HepG2 (cell line): Measurements from ENCODE around the gene TOR1B. TPM values are rescaled to one million over a fixed set of nuclear protein-coding genes. Genes with fewer than 3 reads are reported as not detected.

Source experiments
- ARNTL ChIP-seq: sonication (generic); formaldehyde crosslinking; IDR thresholded peaks from 2 replicates; pipeline ENCODE4 v1.4.0; 2020; ENCODE audit warnings: mild to moderate bottlenecking, missing genetic modification reagents
- BRCA1 ChIP-seq: sonication (generic); formaldehyde crosslinking; IDR thresholded peaks from 2 replicates; pipeline ENCODE4 v1.4.0; 2020; ENCODE audit warnings: missing genetic modification reagents
- CHD4 ChIP-seq: fragments of 200-600 bp; sonication (generic); IDR thresholded peaks from 2 replicates; pipeline ENCODE4 v1.7.0; 2017; ENCODE audit warnings: mild to moderate bottlenecking, low read length, borderline replicate concordance
- HES4 ChIP-seq: sonication (generic); formaldehyde crosslinking; IDR thresholded peaks from 2 replicates; pipeline ENCODE4 v1.9.0; 2021; ENCODE audit warnings: mild to moderate bottlenecking, missing genetic modification reagents, borderline replicate concordance
- HOXA3 ChIP-seq: sonication (generic); formaldehyde crosslinking; IDR thresholded peaks from 2 replicates; pipeline ENCODE4 v1.5.0; 2020; ENCODE audit warnings: missing genetic modification reagents
- ISL2 ChIP-seq: sonication (generic); formaldehyde crosslinking; IDR thresholded peaks from 2 replicates; pipeline ENCODE4 v1.5.0; 2020; ENCODE audit warnings: missing genetic modification reagents
- KAT7 ChIP-seq: IDR thresholded peaks from 2 replicates; pipeline ENCODE4 v1.6.1; 2018; ENCODE audit warnings: borderline replicate concordance, missing compliant biosample characterization
- KDM5B ChIP-seq: sonication (generic); formaldehyde crosslinking; IDR thresholded peaks from 2 replicates; pipeline ENCODE4 v1.4.0; 2020; ENCODE audit warnings: missing genetic modification reagents, mild to moderate bottlenecking, borderline replicate concordance
- KLF6 ChIP-seq: IDR thresholded peaks from 2 replicates; pipeline ENCODE4 v1.8.0; 2016; ENCODE audit warnings: missing biosample characterization, missing genetic modification reagents
- MTA1 ChIP-seq: sonication (generic); formaldehyde crosslinking; IDR thresholded peaks from 2 replicates; pipeline ENCODE4 v1.4.0; 2020; ENCODE audit warnings: missing genetic modification reagents, mild to moderate bottlenecking, borderline replicate concordance
- NKX3-1 ChIP-seq: sonication (generic); formaldehyde crosslinking; IDR thresholded peaks from 2 replicates; pipeline ENCODE4 v1.5.0; 2020; ENCODE audit warnings: missing genetic modification reagents
- POLR2A ChIP-seq, 2 experiments: IDR thresholded peaks; 2 replicates each; pipeline ENCODE4 v1.6.1; 2011; ENCODE audit warnings: low read depth in 2 of 2, low read length in 2 of 2, mild to moderate bottlenecking in 1 of 2, moderate library complexity in 1 of 2; ENCODE audit not compliant: insufficient read depth in 1 of 2
- RORA ChIP-seq: sonication (generic); formaldehyde crosslinking; IDR thresholded peaks from 2 replicates; pipeline ENCODE4 v1.5.0; 2020; ENCODE audit warnings: mild to moderate bottlenecking, missing genetic modification reagents, moderate library complexity
- SNAPC2 ChIP-seq: sonication (generic); formaldehyde crosslinking; IDR thresholded peaks from 2 replicates; pipeline ENCODE4 v1.8.1; 2022; ENCODE audit warnings: mild to moderate bottlenecking, missing genetic modification reagents
- ZFY ChIP-seq: sonication (generic); formaldehyde crosslinking; IDR thresholded peaks from 2 replicates; pipeline ENCODE4 v1.4.0; 2020; ENCODE audit warnings: missing genetic modification reagents
- ZNF124 ChIP-seq: sonication (generic); formaldehyde crosslinking; IDR thresholded peaks from 2 replicates; pipeline ENCODE4 v1.4.0; 2020; ENCODE audit warnings: missing genetic modification reagents
- ZNF430 ChIP-seq: sonication (generic); formaldehyde crosslinking; IDR thresholded peaks from 2 replicates; pipeline ENCODE4 v1.9.0; 2021; ENCODE audit warnings: mild to moderate bottlenecking, missing genetic modification reagents
- ZNF451 ChIP-seq: sonication (generic); formaldehyde crosslinking; IDR thresholded peaks from 2 replicates; pipeline ENCODE4 v1.5.0; 2020; ENCODE audit warnings: mild to moderate bottlenecking, missing genetic modification reagents
- ZNF501 ChIP-seq: sonication (generic); formaldehyde crosslinking; IDR thresholded peaks from 2 replicates; pipeline ENCODE4 v1.5.1; 2020; ENCODE audit warnings: mild to moderate bottlenecking, moderate library complexity, missing genetic modification reagents
- ZNF792 ChIP-seq: IDR thresholded peaks from 2 replicates; pipeline ENCODE4 v1.6.1; 2016
- ZNF800 ChIP-seq: sonication (generic); formaldehyde crosslinking; IDR thresholded peaks from 2 replicates; pipeline ENCODE4 v1.4.0; 2020; ENCODE audit warnings: missing genetic modification reagents
- ZXDC ChIP-seq: sonication (generic); formaldehyde crosslinking; IDR thresholded peaks from 2 replicates; pipeline ENCODE4 v1.5.0; 2020; ENCODE audit warnings: mild to moderate bottlenecking, missing genetic modification reagents
- polyA plus RNA-seq, 8 experiments: library from polyadenylated mRNA; depleted of rRNA in 3 of 8; stranded (reverse) in 7 of 8; unstranded in 1 of 8; fragments of >200 nt; fragmentation: Illumina TruSeq in 4 of 8; extraction: Trizol in 4 of 8; gene quantifications; 2 replicates each; pipeline versions ENCODE4 v1.2.1 to v1.2.3, GENCODE V29; 2011 to 2016; ENCODE audit warnings: low read depth in 4 of 8, missing spikeins in 1 of 8, mixed read lengths in 1 of 8; ENCODE audit not compliant: insufficient read depth in 1 of 8
- total RNA-seq, 5 experiments: library from RNA; depleted of rRNA; stranded (reverse); fragments of >200 nt; fragmentation: Illumina TruSeq; extraction: Trizol; gene quantifications; 2 replicates each; pipeline ENCODE4 v1.2.3, GENCODE V29; 2016; ENCODE audit warnings: low read depth in 1 of 5

The TOR1B gene
- total and polyA plus RNA-seq, 2 of the 13 experiments (the other 11 are each of a cell fraction or from before 2014, with no cell fraction given), result 18.1 to 21.3 TPM

GRCh38 chr9:129802833-129803675 lies at the start of gene TOR1B (continued):
- TF ChIP-seq KLF6 (0 out of 2 replicates have a peak, but pooled peaks have one; percentile 48), ZNF124 (CRISPR knock-in tag) (no peak), KAT7 (CRISPR knock-in tag) (peak; percentile 74; the same call in 1 of the 2 replicates), ZNF792 (CRISPR knock-in tag) (peak; percentile 60; the same call in 1 of the 2 replicates), ZXDC (CRISPR knock-in tag) (0 out of 2 replicates have a peak, but pooled peaks have one; percentile 30), BRCA1 (CRISPR knock-in tag) (0 out of 2 replicates have a peak, but pooled peaks have one; percentile 60), NKX3-1 (CRISPR knock-in tag) (0 out of 2 replicates have a peak, but pooled peaks have one; percentile 32), ZNF800 (peak; percentile 64; the same call in 1 of the 2 replicates), RORA (CRISPR knock-in tag) (no peak), ARNTL (CRISPR knock-in tag) (0 out of 2 replicates have a peak, but pooled peaks have one; percentile 52), CHD4 (no peak), ZFY (CRISPR knock-in tag) (peak; percentile 84), ISL2 (CRISPR knock-in tag) (peak; percentile 50; the same call in 1 of the 2 replicates), HES4 (peak; percentile 69; the same call in 1 of the 2 replicates), ZNF501 (CRISPR knock-in tag) (peak; percentile 31), POLR2A (IDR thresholded peaks at IDR 0.05; ENCODE audit: insufficient read depth in 1 of 2, low read depth in 2 of 2, low read length in 2 of 2) (peak; percentile 52 to 97; a peak in 3 of 4 replicates), MTA1 (CRISPR knock-in tag) (peak; percentile 25; the same call in 1 of the 2 replicates), ZNF451 (CRISPR knock-in tag) (no peak), ZNF430 (CRISPR knock-in tag) (peak; percentile 53; the same call in 1 of the 2 replicates), HOXA3 (CRISPR knock-in tag) (peak; percentile 95), SNAPC2 (CRISPR knock-in tag) (peak; percentile 60; the same call in 1 of the 2 replicates), KDM5B (CRISPR knock-in tag) (peak; percentile 95)
